ENCODE results near the gene NOS1AP. TPM values are rescaled to one million over a fixed set of nuclear protein-coding genes. Genes with fewer than 3 reads are reported as not detected.

Gene NOS1AP
- total and polyA plus RNA-seq, 2 experiments from 2014 or later: 5.8 to 6.6 TPM

DNA sequence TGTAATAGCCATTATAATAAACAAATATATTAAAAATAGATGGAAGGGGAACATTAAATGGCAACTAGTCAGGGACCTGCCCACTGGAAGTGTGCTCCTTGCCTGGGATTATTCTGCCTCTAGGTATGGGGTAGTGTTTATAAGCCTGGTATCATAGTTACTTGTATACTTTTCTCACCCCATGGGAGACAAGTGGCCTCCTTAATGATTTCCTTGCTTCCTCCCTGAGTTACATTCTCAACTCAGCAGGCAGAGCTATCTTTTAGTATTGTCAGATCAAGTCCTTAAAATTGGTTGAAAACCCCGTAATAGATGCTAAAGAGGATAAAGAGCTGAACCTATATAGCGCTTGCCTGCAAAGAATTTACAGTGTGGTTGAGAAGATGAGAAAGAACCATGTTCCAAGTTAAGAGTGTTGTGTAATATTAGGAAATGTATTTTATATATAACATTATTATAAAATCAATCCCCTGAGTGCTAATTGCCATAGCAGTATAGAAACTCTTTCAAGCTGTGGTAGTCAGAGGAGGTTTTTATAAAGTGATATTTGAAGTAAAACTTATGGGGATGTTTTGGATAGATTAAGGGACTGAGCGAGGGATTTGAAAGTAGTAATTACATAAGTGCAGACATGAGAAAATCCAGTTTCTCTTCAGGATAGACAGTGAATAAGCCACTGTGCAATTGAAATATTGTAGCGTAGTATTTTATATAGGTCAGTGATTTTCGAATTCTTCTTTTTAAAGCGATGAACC is 200.7 kb downstream of the NOS1AP start:
- no peaks in the 10 kb centered on the region for H3K27me3 ChIP-seq (ENCODE audit: insufficient read depth)
- TF ChIP-seq, protein P1, sequence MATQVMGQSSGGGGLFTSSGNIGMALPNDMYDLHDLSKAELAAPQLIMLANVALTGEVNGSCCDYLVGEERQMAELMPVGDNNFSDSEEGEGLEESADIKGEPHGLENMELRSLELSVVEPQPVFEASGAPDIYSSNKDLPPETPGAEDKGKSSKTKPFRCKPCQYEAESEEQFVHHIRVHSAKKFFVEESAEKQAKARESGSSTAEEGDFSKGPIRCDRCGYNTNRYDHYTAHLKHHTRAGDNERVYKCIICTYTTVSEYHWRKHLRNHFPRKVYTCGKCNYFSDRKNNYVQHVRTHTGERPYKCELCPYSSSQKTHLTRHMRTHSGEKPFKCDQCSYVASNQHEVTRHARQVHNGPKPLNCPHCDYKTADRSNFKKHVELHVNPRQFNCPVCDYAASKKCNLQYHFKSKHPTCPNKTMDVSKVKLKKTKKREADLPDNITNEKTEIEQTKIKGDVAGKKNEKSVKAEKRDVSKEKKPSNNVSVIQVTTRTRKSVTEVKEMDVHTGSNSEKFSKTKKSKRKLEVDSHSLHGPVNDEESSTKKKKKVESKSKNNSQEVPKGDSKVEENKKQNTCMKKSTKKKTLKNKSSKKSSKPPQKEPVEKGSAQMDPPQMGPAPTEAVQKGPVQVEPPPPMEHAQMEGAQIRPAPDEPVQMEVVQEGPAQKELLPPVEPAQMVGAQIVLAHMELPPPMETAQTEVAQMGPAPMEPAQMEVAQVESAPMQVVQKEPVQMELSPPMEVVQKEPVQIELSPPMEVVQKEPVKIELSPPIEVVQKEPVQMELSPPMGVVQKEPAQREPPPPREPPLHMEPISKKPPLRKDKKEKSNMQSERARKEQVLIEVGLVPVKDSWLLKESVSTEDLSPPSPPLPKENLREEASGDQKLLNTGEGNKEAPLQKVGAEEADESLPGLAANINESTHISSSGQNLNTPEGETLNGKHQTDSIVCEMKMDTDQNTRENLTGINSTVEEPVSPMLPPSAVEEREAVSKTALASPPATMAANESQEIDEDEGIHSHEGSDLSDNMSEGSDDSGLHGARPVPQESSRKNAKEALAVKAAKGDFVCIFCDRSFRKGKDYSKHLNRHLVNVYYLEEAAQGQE (IDR thresholded peaks at IDR 0.05; ENCODE audit: unreplicated experiment): no peak
- TF ChIP-seq ZNF331 (CRISPR knock-in tag; IDR thresholded peaks at IDR 0.05; ENCODE audit: low read depth) (no peak), EZH2 (IDR thresholded peaks at IDR 0.05; ENCODE audit: low read depth, unreplicated experiment) (no peak), ZNF114 (CRISPR knock-in tag; IDR thresholded peaks at IDR 0.05) (no peak), CREB1 (CRISPR knock-in tag; IDR thresholded peaks at IDR 0.05; ENCODE audit: low read depth) (no peak), EZH2phosphoT487 (IDR thresholded peaks at IDR 0.05; ENCODE audit: unreplicated experiment) (no peak), NANOG (IDR thresholded peaks at IDR 0.05; ENCODE audit: borderline replicate concordance) (no peak), JUNB (IDR thresholded peaks at IDR 0.05; ENCODE audit: unreplicated experiment) (no peak), STAT1 (IDR thresholded peaks at IDR 0.05; ENCODE audit: unreplicated experiment) (no peak), POLR2AphosphoS5 (IDR thresholded peaks at IDR 0.05; ENCODE audit: low read depth) (no peak)
- TF ChIP-seq, protein P2, sequence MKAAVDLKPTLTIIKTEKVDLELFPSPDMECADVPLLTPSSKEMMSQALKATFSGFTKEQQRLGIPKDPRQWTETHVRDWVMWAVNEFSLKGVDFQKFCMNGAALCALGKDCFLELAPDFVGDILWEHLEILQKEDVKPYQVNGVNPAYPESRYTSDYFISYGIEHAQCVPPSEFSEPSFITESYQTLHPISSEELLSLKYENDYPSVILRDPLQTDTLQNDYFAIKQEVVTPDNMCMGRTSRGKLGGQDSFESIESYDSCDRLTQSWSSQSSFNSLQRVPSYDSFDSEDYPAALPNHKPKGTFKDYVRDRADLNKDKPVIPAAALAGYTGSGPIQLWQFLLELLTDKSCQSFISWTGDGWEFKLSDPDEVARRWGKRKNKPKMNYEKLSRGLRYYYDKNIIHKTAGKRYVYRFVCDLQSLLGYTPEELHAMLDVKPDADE (IDR thresholded peaks at IDR 0.05): no peak
- TF ChIP-seq, protein P3, sequence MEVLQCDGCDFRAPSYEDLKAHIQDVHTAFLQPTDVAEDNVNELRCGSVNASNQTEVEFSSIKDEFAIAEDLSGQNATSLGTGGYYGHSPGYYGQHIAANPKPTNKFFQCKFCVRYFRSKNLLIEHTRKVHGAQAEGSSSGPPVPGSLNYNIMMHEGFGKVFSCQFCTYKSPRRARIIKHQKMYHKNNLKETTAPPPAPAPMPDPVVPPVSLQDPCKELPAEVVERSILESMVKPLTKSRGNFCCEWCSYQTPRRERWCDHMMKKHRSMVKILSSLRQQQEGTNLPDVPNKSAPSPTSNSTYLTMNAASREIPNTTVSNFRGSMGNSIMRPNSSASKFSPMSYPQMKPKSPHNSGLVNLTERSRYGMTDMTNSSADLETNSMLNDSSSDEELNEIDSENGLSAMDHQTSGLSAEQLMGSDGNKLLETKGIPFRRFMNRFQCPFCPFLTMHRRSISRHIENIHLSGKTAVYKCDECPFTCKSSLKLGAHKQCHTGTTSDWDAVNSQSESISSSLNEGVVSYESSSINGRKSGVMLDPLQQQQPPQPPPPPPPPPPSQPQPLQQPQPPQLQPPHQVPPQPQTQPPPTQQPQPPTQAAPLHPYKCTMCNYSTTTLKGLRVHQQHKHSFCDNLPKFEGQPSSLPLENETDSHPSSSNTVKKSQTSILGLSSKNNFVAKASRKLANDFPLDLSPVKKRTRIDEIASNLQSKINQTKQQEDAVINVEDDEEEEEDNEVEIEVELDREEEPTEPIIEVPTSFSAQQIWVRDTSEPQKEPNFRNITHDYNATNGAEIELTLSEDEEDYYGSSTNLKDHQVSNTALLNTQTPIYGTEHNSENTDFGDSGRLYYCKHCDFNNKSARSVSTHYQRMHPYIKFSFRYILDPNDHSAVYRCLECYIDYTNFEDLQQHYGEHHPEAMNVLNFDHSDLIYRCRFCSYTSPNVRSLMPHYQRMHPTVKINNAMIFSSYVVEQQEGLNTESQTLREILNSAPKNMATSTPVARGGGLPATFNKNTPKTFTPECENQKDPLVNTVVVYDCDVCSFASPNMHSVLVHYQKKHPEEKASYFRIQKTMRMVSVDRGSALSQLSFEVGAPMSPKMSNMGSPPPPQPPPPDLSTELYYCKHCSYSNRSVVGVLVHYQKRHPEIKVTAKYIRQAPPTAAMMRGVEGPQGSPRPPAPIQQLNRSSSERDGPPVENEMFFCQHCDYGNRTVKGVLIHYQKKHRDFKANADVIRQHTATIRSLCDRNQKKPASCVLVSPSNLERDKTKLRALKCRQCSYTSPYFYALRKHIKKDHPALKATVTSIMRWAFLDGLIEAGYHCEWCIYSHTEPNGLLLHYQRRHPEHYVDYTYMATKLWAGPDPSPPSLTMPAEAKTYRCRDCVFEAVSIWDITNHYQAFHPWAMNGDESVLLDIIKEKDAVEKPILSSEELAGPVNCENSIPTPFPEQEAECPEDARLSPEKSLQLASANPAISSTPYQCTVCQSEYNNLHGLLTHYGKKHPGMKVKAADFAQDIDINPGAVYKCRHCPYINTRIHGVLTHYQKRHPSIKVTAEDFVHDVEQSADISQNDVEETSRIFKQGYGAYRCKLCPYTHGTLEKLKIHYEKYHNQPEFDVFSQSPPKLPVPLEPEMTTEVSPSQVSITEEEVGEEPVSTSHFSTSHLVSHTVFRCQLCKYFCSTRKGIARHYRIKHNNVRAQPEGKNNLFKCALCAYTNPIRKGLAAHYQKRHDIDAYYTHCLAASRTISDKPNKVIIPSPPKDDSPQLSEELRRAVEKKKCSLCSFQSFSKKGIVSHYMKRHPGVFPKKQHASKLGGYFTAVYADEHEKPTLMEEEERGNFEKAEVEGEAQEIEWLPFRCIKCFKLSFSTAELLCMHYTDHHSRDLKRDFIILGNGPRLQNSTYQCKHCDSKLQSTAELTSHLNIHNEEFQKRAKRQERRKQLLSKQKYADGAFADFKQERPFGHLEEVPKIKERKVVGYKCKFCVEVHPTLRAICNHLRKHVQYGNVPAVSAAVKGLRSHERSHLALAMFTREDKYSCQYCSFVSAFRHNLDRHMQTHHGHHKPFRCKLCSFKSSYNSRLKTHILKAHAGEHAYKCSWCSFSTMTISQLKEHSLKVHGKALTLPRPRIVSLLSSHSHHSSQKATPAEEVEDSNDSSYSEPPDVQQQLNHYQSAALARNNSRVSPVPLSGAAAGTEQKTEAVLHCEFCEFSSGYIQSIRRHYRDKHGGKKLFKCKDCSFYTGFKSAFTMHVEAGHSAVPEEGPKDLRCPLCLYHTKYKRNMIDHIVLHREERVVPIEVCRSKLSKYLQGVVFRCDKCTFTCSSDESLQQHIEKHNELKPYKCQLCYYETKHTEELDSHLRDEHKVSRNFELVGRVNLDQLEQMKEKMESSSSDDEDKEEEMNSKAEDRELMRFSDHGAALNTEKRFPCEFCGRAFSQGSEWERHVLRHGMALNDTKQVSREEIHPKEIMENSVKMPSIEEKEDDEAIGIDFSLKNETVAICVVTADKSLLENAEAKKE (CRISPR knock-in tag; IDR thresholded peaks at IDR 0.05): no peak
- TF ChIP-seq, protein P4, sequence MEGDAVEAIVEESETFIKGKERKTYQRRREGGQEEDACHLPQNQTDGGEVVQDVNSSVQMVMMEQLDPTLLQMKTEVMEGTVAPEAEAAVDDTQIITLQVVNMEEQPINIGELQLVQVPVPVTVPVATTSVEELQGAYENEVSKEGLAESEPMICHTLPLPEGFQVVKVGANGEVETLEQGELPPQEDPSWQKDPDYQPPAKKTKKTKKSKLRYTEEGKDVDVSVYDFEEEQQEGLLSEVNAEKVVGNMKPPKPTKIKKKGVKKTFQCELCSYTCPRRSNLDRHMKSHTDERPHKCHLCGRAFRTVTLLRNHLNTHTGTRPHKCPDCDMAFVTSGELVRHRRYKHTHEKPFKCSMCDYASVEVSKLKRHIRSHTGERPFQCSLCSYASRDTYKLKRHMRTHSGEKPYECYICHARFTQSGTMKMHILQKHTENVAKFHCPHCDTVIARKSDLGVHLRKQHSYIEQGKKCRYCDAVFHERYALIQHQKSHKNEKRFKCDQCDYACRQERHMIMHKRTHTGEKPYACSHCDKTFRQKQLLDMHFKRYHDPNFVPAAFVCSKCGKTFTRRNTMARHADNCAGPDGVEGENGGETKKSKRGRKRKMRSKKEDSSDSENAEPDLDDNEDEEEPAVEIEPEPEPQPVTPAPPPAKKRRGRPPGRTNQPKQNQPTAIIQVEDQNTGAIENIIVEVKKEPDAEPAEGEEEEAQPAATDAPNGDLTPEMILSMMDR (conservative IDR thresholded peaks at IDR 0.05; ENCODE audit: low read depth in 2 of 2): no peak
- Mint-ChIP-seq H3K4me1 (peaks cover 22% of the 10 kb centered on the region), H3K9me3 (no peaks in the 10 kb centered on the region; the same call in 2 of the 3 replicates), H3K27ac (no peak overlapping the region), H3K36me3 (ENCODE audit: low read depth) (peaks cover 5% of the 10 kb centered on the region; the same call in 1 of the 3 replicates), H3K27me3 (ENCODE audit: insufficient read depth, low read depth, poor library complexity) (peaks cover 2% of the 10 kb centered on the region), H3K4me3 (no peak overlapping the region)
- H3K9me2 ChIP-seq (ENCODE audit: insufficient read depth): no peaks in the 10 kb centered on the region
- H3K4me3 ChIP-seq: no peak overlapping the region
- no peaks in the 10 kb centered on the region for H3K36me3 ChIP-seq (ENCODE audit: insufficient read depth)
- no peak overlapping the region for H2AFZ ChIP-seq
- H3K4me1 ChIP-seq (ENCODE audit: insufficient read depth): no peaks in the 10 kb centered on the region
- no peaks in the 10 kb centered on the region for H3F3A ChIP-seq (replicated peaks; ENCODE audit: low read depth)
- peaks cover 13% of the 10 kb centered on the region for H3K79me2 ChIP-seq (replicated peaks; ENCODE audit: insufficient read depth)
- DNase-seq (ENCODE audit: low spot score): no peak
- no peak for ATAC-seq
- no peak overlapping the region for H3K4me2 ChIP-seq
- no peaks in the 10 kb centered on the region for H4K20me1 ChIP-seq (replicated peaks; ENCODE audit: insufficient read depth)
- H3K27ac ChIP-seq (ENCODE audit: low read depth): no peak overlapping the region
